HG03439 (cell line): ENCODE data around the gene BZW2.

Experiments used
- ATAC-seq: cut with Tn5 transposase; IDR thresholded peaks from one replicate; pipeline ENCODE4 v1.9.1; 2021; ENCODE audit warnings: mild to moderate bottlenecking, moderate library complexity; ENCODE audit not compliant: unreplicated experiment

The BZW2 gene

GRCh38 chr7:16645593-16646471 lies at the start of gene BZW2, which contains the start of gene ANKMY2:
BZW2 (plus strand) TSS chr7:16646181; CDS start chr7:16665444, 19,263 bp downstream.
ANKMY2 (minus strand) TSS chr7:16645754; CDS start chr7:16645573, 181 bp downstream.
- peak; percentile 98 for ATAC-seq

- no peak for ATAC-seq
Observed at GRCh38 chr7:16598015-16598414, 48.0 kb upstream of the BZW2 start.

- no peak for ATAC-seq
Observed at GRCh38 chr7:16599860-16600259, 46.1 kb upstream of the BZW2 start.

- no peak for ATAC-seq
Observed at GRCh38 chr7:16603633-16604032, 42.3 kb upstream of the BZW2 start.

GRCh38 chr7:16604054-16604453 lies 41.9 kb upstream of the BZW2 start:
- ATAC-seq = no peak

- ATAC-seq = no peak
Observed at GRCh38 chr7:16606704-16607103, 39.3 kb upstream of the BZW2 start.

GRCh38 chr7:16609842-16610450 lies 36.0 kb upstream of the BZW2 start:
- ATAC-seq = no peak

- no peak for ATAC-seq
Observed at GRCh38 chr7:16611711-16612110, 34.3 kb upstream of the BZW2 start.

- ATAC-seq = no peak
Observed at GRCh38 chr7:16615228-16615627, 30.8 kb upstream of the BZW2 start.

- no peak for ATAC-seq
Observed at GRCh38 chr7:16616122-16616521, 29.9 kb upstream of the BZW2 start.

GRCh38 chr7:16616542-16616941 lies 29.4 kb upstream of the BZW2 start:
- no peak for ATAC-seq

- peak; percentile 95 for ATAC-seq
Observed at GRCh38 chr7:16619979-16620408, 26.0 kb upstream of the BZW2 start.

- ATAC-seq = no peak
Observed at GRCh38 chr7:16626388-16626787, 19.6 kb upstream of the BZW2 start.

GRCh38 chr7:16627236-16627635 lies 18.7 kb upstream of the BZW2 start:
- ATAC-seq = no peak

- ATAC-seq = no peak
Observed at GRCh38 chr7:16630654-16631053, 15.3 kb upstream of the BZW2 start.

- ATAC-seq = no peak
Observed at GRCh38 chr7:16634271-16634738, 11.7 kb upstream of the BZW2 start.

GRCh38 chr7:16636555-16637101 lies 9.4 kb upstream of the BZW2 start:
- no peak for ATAC-seq

GRCh38 chr7:16637379-16637778 lies 8.6 kb upstream of the BZW2 start:
- ATAC-seq = no peak

- no peak for ATAC-seq
Observed at GRCh38 chr7:16638282-16639280, 7.4 kb upstream of the BZW2 start.

GRCh38 chr7:16644157-16644556 lies 1.8 kb upstream of the BZW2 start:
- ATAC-seq = no peak
